NCI-H748 (cell line): ENCODE results near the gene EMP3.

ENCODE experiments used
- DNase-seq: peaks from one replicate; lab custom pipeline; 2025; ENCODE audit not compliant: unreplicated experiment; lab: John Stamatoyannopoulos, UW

Gene EMP3

GRCh38 chr19:48372904-48373303 lies 47.6 kb downstream of the EMP3 start:
- peak; percentile 69 for DNase-seq

GRCh38 chr19:48373567-48373966 lies 48.2 kb downstream of the EMP3 start:
- DNase-seq = no peak

- DNase-seq = no peak
These were observed 52.8 kb downstream of the EMP3 start for GRCh38 chr19:48378194-48378570.

GRCh38 chr19:48379058-48379457 lies 53.7 kb downstream of the EMP3 start:
- no peak for DNase-seq
